ENCODE measurements around the gene ENTPD2. TPM values are rescaled to one million over a fixed set of nuclear protein-coding genes. Genes with fewer than 3 reads are reported as not detected.

Gene ENTPD2
- total and polyA plus RNA-seq, 10 of the 15 experiments (the other 5 are each of a cell fraction or from before 2014, with no cell fraction given): 0.15 to 1.8 (median 0.65) TPM; not detected in 2

DNA sequence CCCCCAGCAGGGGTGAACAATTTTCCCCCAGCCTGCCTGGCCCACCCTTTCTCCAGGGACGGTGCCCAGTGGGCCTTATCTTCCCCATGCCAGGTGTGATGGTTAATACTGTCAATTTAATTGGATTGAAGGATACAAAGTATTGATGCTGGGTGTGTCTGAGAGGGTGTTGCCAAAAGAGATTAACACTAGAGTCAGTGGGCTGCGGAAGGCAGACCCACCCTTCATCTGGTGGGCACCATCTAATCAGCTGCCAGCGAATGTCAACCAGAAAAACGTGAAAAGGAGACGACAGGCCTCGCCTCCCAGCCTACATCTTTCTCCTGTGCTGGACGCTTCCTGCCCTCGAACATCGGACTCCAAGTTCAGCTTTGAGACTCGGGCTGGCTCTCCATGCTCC lies 16.4 kb downstream of the ENTPD2 start:
- DNase-seq (ENCODE audit: low read depth, low spot score): no peak
- Histone ChIP-seq H3K9me3 (replicated peaks; ENCODE audit: control insufficient read depth, insufficient read depth, low read length) (no peaks in the 10 kb centered on the region), H3K4me2 (ENCODE audit: control insufficient read depth, insufficient read depth) (no peak overlapping the region), H3K27me3 (replicated peaks in 1 of 2; ENCODE audit: control insufficient read depth in 2 of 2, insufficient read depth in 2 of 2, low read length in 1 of 2) (no peaks in the 10 kb centered on the region), H3K9ac (ENCODE audit: control insufficient read depth, insufficient read depth, low read length) (no peak overlapping the region), H3K4me1 (ENCODE audit: control insufficient read depth, insufficient read depth, low read length) (peaks cover 16% of the 10 kb centered on the region), H4K20me1 (ENCODE audit: control insufficient read depth, insufficient read depth) (no peaks in the 10 kb centered on the region), H3K36me3 (ENCODE audit: control insufficient read depth in 2 of 2, insufficient read depth in 2 of 2, low read length in 1 of 2) (no peaks in the 10 kb centered on the region), H3K4me3 (no peak overlapping the region), H2AFZ (ENCODE audit: control insufficient read depth, low read depth, low read length) (no peak overlapping the region), H3K79me2 (ENCODE audit: control insufficient read depth, insufficient read depth, low read length) (no peaks in the 10 kb centered on the region), H3K27ac (ENCODE audit: control insufficient read depth, insufficient read depth) (no peak overlapping the region)
- RAD21 ChIA-PET (ENCODE audit: unreplicated experiment): interaction anchor here (3.8 kb wide), 1 partner anchor 90 kb away, joined by 109 read pairs; no protein-coding TSS in a partner anchor
- intact Hi-C loops (cut with micrococcal nuclease; ENCODE audit: unreplicated experiment) (loop anchor here (5.0 kb wide), 1 partner anchor 190 kb away; the partner anchor contains the start of gene PHPT1), in situ Hi-C loops (cut with MboI) (loop anchor here (5.0 kb wide), 2 partner anchors 90 to 240 kb away; partner anchors contain the start of genes C8G and CCDC183)
- no TSS peak for BruUV-seq (replicated peaks)
- SMC1A ChIA-PET (ENCODE audit: uncharacterized antibody, unreplicated experiment): interaction anchor here (1.5 kb wide), 1 partner anchor 249 kb away, joined by 3 read pairs; no protein-coding TSS in a partner anchor
- WGBS (ENCODE audit: insufficient coverage, insufficient replicate concordance, low lambda C conversion rate, missing lambda C conversion rate): 59% methylated on average over 10 of the region's 10 CpGs
- TF ChIP-seq ASH2L (IDR thresholded peaks at IDR 0.05; ENCODE audit: borderline replicate concordance, low read depth) (no peak), RELA (IDR thresholded peaks at IDR 0.05; ENCODE audit: borderline replicate concordance, partially characterized antibody) (no peak), EZH2 (IDR thresholded peaks at IDR 0.05; ENCODE audit: borderline replicate concordance, control insufficient read depth, low read depth, low read length) (no peak), ZZZ3 (IDR thresholded peaks at IDR 0.05; ENCODE audit: control insufficient read depth, insufficient read length, low read depth) (no peak)
- TF ChIP-seq, protein P1, sequence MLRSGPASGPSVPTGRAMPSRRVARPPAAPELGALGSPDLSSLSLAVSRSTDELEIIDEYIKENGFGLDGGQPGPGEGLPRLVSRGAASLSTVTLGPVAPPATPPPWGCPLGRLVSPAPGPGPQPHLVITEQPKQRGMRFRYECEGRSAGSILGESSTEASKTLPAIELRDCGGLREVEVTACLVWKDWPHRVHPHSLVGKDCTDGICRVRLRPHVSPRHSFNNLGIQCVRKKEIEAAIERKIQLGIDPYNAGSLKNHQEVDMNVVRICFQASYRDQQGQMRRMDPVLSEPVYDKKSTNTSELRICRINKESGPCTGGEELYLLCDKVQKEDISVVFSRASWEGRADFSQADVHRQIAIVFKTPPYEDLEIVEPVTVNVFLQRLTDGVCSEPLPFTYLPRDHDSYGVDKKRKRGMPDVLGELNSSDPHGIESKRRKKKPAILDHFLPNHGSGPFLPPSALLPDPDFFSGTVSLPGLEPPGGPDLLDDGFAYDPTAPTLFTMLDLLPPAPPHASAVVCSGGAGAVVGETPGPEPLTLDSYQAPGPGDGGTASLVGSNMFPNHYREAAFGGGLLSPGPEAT (IDR thresholded peaks at IDR 0.05; ENCODE audit: low read depth): no peak
- ATAC-seq: no peak
- FAIRE-seq: no peak
- CTCF ChIA-PET: interaction anchor here (1.0 to 4.4 kb wide), 6 partner anchors 9 to 218 kb away, joined by 3 to 163 read pairs (median 6); partner anchors contain the start of gene NPDC1
- POLR2A ChIA-PET: interaction anchor here (0.6 kb wide), 1 partner anchor 22 kb away, joined by 3 read pairs; no protein-coding TSS in a partner anchor
